ENCODE results near the gene CDH13.

DNA sequence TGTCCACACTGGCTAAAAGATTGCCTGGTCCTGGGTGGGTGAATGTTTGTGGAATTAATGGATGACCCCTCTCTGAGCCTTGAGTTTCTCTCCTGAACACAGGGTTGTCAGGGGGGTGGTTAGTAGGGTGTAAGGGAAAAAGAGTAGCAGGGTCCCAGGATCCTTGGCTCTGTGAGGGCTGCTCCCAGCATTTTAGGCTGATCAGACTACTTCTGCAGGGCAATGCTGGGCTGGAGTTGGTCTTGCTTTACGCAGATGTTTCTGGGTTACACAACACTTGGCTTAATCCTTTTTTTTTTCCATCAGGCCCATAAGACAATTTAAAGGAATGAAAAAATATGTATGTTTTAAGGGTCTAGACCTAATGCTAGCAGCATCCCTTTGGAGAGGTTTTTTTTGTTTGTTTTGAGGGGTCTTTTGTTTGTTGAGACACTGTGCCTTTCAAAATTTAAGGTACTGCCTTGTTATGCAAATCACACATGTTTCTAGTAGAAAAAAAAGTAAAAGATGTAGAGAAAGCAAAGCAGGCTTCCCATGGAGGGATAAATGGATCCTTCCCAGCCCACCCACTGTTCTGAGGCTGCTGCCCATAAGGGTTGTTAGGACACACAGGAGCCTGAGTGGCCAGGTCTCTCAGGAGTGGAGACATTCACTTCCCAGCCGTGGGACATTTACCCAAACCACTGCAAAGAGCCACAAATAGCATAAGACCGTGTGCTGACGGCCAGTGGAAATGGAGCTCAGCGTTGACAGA, 955.4 kb downstream of the CDH13 start:
- TF ChIP-seq POLR2AphosphoS5 (IDR thresholded peaks at IDR 0.05; ENCODE audit: borderline replicate concordance, low read depth, low read length), result no peak
- TF ChIP-seq EZH2 (IDR thresholded peaks at IDR 0.05), result no peak
- no peak for TF ChIP-seq FOXP2 (optimal IDR thresholded peaks at IDR 0.05; ENCODE audit: control extremely low read depth, extremely low read length, insufficient read depth)

Data from SK-N-MC (cell line).